Measurements from ENCODE around the gene LSP1.

- TF ChIP-seq, protein P1, sequence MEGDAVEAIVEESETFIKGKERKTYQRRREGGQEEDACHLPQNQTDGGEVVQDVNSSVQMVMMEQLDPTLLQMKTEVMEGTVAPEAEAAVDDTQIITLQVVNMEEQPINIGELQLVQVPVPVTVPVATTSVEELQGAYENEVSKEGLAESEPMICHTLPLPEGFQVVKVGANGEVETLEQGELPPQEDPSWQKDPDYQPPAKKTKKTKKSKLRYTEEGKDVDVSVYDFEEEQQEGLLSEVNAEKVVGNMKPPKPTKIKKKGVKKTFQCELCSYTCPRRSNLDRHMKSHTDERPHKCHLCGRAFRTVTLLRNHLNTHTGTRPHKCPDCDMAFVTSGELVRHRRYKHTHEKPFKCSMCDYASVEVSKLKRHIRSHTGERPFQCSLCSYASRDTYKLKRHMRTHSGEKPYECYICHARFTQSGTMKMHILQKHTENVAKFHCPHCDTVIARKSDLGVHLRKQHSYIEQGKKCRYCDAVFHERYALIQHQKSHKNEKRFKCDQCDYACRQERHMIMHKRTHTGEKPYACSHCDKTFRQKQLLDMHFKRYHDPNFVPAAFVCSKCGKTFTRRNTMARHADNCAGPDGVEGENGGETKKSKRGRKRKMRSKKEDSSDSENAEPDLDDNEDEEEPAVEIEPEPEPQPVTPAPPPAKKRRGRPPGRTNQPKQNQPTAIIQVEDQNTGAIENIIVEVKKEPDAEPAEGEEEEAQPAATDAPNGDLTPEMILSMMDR (conservative IDR thresholded peaks at IDR 0.05), result no peak
- TF ChIP-seq ZFX (IDR thresholded peaks at IDR 0.05), result no peak
Observed at GRCh38 chr11:1928470-1928890, 75.6 kb downstream of the LSP1 start.
